GM21737 (cell line): ENCODE results near the gene CRYBA1.

Experiments used
- ATAC-seq: cut with Tn5 transposase; IDR thresholded peaks from one replicate; pipeline ENCODE4 v1.9.1; 2021; ENCODE audit warnings: mild to moderate bottlenecking, moderate library complexity; ENCODE audit not compliant: unreplicated experiment

The CRYBA1 gene

DNA sequence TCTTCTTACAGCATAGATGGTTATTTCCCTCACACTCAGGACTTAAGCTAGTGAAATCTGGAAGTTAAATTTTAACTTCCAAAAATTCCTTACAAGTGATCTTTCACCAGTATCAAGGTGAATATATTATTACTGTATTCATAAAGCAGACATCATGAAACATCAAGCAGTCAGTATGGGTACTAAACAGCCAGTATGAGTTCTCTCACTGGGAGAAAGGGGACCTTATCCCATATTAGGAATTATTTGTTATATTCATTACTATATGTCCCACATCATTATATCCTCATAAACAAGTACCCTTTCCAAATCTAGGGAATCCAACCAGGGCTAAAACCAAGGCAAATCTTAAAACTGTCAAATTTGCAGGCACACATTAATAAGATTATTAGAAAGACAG lies 32.0 kb downstream of the CRYBA1 start:
- no peak for ATAC-seq

DNA sequence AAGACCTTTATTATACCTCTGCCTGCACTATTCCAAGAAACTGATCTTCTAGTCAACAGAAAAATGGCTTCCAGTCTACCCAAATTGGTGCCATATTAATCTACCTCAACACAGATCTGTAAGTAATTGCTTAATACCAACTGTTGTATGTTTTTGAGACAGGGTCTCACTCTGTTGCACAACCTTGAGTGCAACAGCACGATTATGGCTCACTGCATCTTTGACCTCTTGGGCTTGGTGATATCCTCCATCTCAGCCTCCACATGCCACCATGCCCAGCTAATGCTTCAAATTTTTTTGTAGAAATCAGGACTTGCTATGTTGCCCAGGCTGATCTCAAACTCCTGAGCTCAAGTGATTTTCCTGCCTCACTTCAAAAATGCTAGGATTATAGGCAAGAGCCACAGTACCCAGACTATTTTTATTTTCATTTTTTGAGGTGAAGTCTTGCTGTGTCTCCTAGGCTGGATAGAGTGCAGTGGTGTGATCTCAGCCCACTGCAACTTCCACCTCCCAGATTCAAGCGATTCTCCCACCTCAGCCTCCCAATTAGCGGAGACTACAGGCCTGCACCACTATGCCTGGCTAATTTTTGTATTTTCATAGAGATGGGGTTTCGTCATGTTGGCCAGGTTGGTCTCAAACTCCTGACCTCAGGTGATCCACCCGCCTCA lies 32.9 kb downstream of the CRYBA1 start:
- no peak for ATAC-seq

DNA sequence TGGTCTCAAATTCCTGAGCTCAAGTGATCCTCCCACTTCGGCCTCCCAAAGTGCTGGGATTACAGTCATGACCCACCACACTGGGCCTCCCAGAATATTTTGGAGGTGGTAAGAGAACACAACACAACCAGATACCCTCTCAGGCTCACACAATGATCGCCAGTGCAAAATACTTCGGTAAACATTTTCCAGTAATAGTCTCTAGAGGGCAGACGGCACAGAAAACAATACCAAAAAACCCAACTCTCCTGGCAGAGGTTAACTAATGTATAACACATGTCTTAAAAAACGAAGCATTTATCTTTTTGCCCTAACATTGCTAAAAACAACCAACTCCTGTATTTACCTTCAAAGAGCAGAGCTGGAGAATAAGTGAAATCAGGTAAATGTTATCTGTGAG lies 36.8 kb downstream of the CRYBA1 start:
- ATAC-seq = no peak

DNA sequence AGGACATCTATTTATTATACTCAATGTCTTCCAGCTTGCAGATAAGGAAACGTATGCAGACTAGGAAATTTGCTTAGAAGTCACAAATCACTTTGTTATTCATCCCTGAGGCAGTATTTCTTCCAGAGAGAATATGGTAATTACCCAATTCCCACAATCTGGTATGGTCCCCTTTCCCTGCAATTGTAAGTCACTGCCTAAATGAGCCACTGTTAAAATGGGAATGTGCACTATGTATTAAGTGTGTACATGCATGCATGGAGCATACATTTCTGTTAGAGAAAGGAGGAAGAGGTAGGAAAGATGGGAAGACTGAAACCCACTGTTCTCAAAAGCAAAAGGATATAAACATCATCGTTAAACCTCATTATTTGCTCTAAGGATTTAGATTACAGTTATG lies 37.3 kb downstream of the CRYBA1 start:
- no peak for ATAC-seq

DNA sequence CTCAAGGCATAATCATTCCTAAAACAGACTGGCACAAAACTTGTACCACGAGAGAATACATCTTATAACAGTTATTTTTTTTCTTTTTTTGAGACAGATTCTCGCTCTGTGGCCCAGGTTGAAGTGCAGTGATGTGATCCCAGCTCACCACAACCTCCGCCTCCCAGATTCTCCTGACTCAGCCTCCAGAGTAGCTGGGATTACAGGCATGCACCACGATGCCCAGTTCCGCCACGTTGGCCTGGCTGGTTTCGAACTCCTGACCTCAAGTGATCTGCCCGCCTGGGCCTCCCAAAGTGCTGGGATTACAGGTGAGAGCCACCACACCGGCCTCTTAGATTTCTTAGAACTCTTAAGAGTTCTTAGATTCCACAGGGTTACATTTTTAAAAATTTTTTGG lies 43.2 kb downstream of the CRYBA1 start:
- no peak for ATAC-seq

DNA sequence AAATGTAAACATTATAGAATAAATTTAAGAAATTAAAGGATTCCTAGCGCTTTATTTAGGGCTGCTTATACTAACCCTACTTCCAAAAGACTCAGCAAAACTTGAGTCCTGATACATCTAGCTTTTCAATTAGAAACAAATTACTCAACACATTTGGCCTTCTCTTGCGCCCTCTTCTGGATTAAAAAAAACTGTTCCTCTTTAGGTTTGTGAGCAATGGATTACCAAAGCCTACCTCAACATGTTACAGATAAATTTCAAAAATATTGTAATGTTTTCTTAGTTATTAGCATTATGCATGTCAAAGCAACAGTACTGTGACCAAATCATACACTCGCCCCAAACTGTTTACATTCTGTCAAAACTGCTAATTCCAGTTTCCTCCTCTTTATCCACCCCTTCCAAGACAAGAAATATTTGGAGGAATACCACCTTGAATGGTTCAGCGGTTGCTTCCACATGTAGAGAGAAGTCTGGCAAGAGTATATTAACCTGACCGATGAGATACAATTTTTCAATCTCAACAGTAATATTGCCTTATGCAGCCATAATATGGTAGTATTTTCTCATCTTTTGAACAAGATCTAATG lies 44.6 kb downstream of the CRYBA1 start:
- no peak for ATAC-seq

DNA sequence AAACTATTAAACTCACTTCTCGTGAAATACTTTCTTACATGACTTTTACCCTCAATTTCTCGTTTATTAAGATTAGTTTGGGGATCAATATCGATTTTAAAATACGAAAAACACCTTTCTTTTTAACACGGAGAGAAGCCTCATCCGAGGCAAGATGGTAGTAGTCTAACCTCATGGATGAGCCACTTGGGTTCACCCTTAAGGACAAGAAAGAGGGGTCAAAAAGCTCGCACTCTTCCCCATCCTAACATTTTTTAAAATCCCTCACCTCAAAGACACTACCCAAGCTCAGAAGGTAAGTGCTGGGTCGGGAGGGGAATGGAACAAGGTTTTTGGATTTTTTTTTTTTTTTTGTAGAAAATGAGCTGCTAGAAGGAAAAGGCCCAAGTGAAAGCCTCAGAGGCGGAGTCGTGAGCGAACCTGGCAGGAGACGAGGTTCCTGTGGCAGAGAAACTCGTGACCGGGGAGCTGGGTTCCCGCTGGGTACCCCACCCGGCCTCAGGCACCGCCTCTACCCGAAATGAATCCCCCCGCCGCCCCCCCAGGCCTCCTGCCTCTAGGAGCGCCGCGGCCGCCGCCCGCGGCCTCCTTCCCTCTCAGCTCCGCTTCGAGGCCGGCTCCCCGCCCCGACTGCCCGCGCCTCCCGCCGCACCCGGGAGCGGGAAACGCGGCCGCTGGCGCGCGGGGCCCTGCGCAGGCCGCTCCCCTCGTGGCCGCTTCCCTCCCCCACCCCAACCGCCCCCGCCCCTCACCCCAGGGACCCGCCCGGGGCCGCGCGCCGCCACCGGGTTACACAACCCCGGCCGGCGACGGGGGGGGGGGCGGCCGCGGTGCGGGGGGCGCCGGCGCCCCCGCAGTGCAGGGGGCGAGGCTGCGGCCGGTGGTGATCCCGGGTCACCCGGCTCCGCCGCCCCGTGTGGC lies 45.7 kb downstream of the CRYBA1 start:
- ATAC-seq = no peak

DNA sequence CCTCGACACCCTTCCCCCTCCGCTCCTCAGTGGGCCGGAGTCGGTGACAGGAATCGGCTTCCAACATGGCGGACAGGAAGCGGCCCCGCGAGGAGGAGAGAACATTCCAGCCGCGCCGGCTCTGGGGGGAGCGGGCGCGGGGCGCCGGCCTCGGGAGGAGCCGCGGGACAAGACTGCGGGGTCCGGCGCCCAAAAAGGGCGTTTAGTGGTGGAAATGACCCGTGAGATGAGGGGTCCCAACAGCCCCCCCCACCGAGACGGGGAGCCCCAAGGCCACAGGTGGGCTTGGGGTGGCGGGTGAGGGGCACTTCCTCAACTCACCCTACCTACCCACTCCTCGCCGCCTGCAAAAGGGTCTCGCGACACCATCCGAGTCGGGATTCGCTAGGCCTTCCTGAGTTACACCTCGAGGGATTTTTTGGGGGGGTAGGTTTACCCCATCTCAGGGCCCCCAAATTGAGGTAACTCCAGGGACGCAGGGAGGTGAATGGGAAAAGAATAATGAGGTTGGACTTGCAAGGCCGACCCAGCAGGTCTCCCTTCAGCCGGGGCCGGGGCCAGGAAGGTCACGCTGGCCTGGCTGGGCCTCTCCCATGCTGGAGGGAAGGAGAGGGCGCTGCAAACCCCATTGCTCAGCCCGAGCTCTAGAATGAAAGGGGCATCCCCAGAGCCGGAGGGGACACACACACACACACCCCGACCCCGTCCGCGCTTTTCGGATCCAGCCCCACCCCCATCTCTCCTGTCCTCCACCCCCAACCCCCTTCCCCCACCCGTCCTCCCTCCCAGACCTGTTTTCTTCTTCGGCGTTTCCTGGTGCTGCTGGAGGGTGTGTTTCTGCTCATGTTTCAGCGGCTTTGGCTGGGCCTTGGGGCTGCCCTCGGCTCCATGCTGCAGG lies 46.6 kb downstream of the CRYBA1 start:
- ATAC-seq = no peak

DNA sequence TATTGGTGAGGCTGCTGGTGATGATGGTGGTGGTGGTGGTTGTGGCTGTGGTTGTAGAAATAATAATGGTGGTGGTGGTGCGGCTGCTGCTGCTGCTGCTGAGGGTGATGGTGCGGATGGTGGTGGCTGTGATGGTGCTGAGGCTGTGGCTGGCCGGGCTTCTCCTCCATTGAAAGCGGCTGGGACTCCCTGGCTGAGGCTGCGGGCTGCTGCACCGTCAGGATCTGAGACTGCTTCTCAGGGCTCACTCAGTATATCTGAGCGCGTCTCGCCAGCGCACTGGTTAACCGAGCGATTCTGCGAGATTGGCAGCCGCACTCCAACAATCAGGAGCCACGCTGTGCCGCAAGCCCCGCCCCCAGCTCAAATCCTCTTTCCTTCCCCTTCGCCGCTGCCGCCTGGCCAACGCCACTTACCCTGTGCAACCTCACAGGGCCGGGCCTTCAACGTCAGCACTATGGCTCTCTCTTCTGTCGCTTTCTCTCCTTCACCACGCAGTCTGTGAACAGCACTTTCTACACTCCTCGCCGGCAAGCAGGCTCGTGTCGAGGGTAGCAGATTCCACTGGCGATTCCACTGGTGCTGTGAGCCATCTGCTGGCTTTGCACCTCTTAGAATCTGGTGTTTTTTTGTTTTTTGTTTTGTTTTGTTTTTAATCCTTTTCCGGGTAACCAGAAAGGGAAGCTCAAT lies 47.4 kb downstream of the CRYBA1 start, which contains the start of gene NUFIP2:
NUFIP2 (minus strand) TSS at position 259 of the 690 bp plus-strand sequence; CDS start at position 170, 89 bp downstream.
- peak; percentile 71 for ATAC-seq

DNA sequence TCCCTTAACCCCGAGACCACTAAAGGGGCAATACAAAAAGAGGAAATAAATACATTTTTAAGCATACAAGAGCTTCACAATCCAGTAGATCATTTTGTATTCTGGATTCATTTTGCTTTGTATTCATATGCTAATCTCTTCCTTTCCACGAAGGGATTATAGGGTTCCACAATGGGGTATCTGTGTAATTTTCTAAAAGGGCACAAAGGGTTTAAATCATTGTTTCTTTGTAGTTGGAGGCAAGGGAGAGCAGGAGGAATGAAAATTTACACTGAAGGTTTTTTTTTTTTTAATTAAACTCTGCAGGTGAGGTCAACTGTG lies 47.9 kb downstream of the CRYBA1 start:
- no peak for ATAC-seq

DNA sequence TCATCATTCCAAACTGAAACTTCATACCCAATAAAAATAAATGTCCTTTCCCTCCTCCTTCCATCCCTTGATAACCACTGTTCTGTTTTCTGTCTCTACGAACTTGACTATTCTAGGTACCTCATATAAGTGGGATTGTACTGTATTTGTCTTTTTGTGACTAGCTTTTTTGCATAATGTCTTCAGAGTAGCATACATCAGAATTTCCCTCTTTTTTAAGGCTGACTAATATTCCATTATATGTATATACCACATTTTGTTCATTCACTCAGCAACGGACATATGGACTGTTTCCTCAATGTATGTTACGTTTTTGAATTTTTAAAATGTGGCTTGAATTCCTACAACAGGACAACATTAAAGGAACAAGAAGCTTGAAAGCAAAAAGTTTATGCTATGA lies 48.8 kb downstream of the CRYBA1 start:
- no peak for ATAC-seq

DNA sequence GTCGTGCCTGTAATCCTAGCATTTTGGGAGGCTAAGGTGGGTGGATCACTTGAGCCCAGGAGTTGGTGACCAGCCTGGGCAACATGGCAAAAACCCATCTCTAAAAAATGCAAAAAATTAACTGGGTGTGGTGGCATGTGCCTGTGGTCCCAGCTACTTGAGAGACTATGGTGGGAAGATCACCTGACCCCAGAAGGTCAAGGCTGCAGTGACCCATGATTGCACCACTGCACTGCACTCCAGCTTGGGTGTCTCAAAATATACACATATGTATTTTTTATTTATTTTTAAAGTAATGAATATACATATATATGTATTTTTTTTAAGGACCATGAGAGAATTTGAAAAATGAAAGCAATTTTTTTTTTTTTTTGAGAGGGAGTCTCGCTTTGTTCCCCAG lies 52.4 kb downstream of the CRYBA1 start:
- ATAC-seq = no peak

DNA sequence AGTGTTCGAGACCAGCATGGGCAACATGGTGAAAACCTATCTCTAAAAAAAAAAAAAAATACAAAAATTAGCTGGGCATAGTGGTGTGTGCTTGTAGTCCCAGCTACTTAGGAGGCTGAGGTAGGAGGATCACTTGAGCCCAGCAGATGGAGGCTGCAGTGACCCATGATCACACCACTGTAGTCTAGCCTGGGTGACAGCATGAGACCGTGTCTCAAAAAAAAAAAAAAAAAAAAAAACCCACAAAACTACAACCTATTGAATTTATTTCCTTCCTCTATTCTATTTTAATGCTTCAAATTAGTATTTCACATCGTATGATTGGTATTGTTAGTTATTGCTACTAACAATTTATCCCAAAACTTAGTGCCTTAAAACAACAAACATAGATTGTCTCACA lies 56.7 kb downstream of the CRYBA1 start:
- no peak for ATAC-seq
